NCI-H1436 treated with DMSO at 0.1 percent for 48 hours (cell line): Measurements from ENCODE around the gene CCNT2.
"Not testable (repeated sequence)": the region's sequence is repeated elsewhere in the genome, so short reads cannot be mapped to it uniquely, and the experiment has no call there.

Source experiments
- DNase-seq: peaks from one replicate; lab custom pipeline; 2025; lab: John Stamatoyannopoulos, UW

CCNT2 gene

DNA sequence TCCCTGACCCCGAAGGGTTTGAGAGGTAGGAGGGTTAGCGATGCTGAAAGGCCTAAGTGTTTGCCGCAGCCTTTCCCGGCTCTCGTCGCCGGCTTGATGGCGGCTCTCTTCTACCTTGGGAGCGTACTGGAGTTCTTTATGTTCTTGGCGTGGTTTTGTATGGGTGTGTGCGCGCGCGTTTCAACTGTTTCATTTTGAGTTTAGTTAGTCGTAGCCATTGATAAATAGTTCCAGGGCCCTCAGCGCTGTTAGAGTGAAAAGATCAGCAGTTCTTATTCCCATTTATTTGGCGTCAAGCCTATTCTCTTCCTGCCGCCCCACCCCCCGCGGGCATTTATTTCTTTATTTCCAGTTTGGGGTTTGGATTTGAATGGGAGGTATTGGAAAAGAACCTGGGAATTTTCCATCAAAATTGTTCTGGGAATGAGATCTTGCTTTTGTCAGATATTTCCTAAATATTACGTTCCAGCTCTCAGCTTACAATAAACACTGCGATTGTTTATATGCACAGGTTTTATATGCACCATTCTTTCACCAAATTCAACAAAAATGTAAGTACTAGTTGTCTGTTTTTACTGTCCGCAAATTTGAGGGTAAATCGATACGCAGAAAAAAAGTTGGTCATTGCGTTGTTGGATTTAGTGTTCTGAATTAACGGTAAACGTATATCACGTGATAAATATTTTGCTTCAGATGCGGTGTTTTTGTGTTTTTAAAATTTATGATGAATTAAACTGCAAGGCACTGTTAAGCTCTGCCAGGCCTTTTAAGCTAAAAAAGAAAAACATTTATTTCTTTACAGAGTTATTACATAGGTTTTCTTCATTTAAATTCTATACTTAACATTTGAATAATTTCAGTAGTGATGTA is 954 bp downstream of the CCNT2 start:
- DNase-seq, result no peak

- no peak for DNase-seq
Measured at GRCh38 chr2:134924912-134925311, 6.3 kb downstream of the CCNT2 start.

DNA sequence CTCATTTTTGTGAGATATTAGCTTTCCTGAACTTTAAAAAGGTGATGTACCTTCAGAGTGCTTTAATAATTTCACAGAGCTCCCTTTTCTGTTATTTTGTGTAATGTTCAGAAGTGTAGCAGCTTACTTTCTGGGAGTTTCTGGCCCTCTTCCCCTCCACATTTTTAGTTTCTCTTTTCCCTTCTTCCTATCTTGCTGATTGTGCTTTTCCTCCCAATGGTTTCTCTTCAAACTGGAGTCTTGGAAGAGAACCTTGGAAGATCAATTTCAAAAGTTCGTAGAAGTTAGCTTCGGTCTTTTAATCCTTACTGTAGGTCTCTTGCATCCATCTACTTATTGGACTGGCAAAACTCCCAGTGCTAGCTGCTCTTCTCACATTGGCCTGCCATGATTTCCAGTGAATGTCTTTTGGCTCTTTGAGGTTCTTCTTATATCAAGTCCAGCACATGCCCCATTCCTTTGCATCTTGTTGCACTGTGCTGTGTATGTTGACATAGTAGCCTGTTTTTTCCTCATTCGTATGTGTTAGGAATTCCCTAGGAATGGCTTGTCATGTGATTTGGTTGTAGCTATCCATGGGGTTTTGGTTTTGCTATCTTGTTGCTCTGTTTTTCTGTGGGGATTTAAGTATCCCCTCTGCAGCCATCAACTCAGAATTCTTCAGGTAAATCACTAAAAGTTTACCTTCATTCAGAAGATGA is 7.8 kb downstream of the CCNT2 start:
- no peak for DNase-seq

DNA sequence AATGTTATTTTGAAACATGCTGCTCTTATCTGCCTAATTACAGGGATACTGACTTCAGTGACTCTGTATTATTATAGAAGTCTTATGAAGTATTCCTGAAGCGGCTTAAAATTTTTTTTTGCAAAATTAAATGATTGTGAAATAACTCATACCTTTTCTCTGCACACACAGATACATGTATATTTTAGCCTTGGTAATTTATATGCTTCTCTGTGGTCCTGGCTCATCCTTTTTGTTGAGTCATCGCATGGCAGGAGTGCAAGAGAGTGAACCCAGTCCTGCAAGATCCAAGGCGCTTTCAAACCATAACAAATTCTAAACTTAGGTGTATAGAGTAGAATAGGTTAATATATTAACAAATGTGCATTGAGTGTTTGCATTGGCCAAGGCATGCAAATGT is 8.6 kb downstream of the CCNT2 start:
- DNase-seq, result no peak

DNA sequence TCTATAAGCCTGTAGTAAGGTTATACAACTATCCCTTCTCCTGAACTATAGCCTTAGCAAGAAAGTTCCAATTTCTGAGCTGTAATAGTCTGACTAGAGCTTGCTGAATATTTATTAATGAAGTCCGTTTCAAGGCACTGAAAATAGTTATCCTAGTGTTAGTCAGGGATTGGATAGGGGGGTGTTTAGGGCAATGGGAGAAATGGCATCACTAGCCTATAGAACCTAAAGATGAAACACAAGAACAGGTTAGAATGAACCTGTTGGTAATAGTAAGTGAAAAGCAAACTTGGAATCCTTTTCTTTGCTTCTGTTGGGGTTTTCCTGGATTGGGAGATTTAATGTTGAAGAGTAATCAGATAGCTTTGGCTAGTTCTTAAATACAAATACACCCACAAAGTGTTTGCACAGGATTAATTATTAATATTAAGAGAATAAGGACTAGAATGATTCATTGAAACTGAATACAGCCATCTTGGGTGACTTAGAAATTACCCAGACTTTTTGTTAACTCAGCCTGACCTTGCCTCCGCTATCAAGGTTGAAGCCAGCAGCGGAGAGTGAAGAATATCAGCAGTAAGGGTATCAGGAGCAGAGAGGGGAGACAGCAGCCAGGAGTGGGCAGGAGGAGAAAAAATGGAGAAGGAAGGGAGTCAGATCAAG is 14.4 kb downstream of the CCNT2 start:
- no peak for DNase-seq

DNA sequence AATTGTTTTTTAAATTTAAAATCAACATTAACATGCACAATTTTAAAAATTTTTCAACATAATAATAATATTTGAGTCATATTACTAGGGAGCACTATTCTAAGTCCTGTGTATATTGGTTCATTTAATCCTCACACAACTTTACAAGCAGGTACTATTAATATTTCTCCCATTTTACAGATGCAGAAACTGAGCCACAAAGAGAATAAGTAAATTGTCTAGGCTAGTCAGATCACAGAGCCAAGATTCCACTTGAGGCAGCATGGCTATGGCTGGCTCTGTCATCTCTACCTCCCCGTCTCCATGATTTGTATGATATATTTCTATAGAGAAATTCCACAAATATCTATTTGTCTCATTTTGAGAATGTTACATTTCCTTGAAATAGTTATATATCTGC is 15.1 kb downstream of the CCNT2 start:
- no peak for DNase-seq

DNA sequence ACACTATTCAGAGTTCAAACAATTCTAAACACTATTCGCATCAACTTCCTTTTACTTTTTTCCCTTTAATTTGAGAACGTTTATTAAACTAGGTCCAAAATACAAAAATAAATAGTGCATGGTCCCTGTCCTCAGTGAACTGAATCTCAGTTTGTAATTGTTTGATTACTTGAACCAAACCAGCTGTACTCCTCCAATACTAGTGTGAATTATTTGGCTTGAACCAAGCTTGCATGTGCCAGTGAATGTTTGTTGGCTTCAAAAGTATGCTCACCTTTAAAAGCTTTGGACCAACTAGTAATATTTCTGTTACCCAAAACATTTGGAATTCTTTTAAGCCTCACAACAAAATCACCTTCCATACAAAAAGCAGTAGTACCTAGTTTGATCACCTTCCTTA is 15.5 kb downstream of the CCNT2 start:
- DNase-seq, result no peak

DNA sequence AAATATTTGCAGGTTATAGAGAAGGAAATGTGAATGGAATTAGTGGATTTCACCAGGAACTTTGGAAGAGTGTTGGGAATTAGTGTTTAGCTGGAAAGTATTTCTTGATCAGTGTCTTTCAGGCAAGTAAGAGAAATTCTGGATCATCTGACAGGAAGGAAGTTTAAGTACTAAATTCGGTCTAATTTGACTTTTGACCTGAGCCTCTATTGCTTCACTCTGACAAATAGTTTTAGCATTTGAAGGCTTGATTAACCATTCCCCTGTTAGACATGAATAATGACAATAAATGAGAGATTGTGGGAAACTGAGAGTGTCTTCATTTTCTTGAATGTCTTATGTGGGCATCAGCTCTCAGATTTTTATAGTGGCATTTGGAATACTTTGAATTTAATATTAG is 16.0 kb downstream of the CCNT2 start:
- DNase-seq, result no peak

DNA sequence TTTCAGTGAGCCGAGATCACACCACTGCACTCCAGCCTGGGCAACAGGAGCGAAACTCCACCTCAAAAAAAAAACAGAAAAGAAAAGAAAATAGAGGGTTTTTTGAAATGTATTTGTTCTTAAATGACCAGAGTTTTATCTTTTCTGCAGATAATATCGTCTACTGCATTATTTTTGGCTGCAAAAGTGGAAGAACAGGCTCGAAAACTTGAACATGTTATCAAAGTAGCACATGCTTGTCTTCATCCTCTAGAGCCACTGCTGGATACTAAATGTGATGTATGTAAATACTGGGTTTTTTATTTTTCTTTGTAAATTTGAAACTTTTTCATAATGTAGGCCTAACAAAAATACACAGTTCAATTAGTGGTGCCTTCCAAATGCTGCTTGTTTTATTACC is 18.1 kb downstream of the CCNT2 start:
- no peak for DNase-seq

DNA sequence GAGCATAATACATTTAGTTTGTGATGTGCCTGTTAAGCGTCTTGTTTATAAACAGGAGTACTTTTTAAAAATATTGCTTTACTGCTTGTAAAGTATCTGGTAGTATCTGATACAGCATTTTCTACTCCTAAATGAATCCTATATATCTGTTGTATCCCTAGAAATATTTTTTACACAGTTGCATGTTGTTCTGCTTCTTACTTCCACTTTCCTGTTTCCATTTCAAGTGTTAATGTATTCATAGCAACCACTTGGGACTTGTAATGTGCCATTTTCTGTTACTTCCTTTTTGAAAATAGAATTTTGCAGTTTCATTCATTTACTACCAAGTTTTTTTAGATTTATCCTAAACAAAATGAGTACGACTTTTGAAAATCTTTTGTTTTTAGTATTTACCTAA is 24.9 kb downstream of the CCNT2 start:
- DNase-seq, result no peak

GRCh38 chr2:134944975-134945374 is 26.4 kb downstream of the CCNT2 start:
- no peak for DNase-seq

GRCh38 chr2:134946073-134946472 is 27.5 kb downstream of the CCNT2 start:
- DNase-seq, result no peak

- DNase-seq, result no peak
Measured at GRCh38 chr2:134949981-134950708, 31.5 kb downstream of the CCNT2 start.

GRCh38 chr2:134950886-134951285 is 32.3 kb downstream of the CCNT2 start:
- no peak for DNase-seq

GRCh38 chr2:134952608-134953007 is 34.0 kb downstream of the CCNT2 start:
- no peak for DNase-seq

GRCh38 chr2:134954065-134954464 is 35.4 kb downstream of the CCNT2 start:
- DNase-seq, result no peak

DNA sequence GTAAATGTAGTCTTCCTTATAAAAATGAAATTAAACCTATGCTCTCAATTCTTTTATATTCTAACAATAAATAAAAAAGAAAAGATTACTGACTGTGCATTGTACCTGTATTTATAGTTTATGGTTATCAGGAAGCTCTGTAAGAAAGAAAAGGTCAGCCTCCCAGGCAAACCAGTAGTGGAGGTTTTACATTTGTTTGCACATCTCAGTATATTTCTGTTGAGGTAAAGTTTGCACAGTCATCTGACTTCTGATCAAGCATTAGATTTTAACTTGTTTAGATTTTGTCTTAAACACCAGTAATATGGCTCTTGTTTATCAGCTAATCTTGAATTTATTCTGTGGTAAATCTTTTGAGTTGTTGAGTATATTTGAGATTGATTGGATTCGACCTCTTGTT is 37.1 kb downstream of the CCNT2 start:
- no peak for DNase-seq

- DNase-seq, result no peak
Measured at GRCh38 chr2:134957477-134957876, 38.9 kb downstream of the CCNT2 start.

DNA sequence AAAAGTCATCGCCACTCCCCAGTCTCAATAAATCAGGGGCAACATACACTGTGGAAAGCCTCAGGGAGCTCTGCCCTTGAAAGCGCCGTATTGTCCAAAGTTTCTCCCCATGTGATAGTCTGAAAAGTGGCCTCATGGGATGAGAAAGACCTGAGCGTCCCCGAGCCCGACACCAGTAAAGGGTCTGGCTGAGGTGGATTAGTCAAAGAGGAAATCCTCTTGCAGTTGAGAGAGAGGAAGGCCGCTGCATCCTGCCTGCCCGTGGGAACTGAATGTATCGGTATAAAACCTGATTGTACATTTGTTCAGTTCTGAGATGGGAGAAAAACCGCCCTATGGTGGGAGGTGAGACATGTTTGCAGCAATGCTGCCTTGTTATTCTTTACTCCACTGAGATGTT is 48.5 kb downstream of the CCNT2 start:
- not testable (repeated sequence) for DNase-seq

- DNase-seq, result no peak
Measured at GRCh38 chr2:134973241-134974138, 54.9 kb downstream of the CCNT2 start.

- no peak for DNase-seq
Measured at GRCh38 chr2:134975281-134976009, 56.8 kb downstream of the CCNT2 start.
